Stimulated activated CD4-positive, alpha-beta T cell treated with anti-CD3 and anti-CD28 coated beads, Interleukin-15, amount 100 ng/mL, for 1 hour (primary cell): ENCODE results near the gene DRAP1.

Experiments
- DNase-seq, 2 donors: peaks; one replicate each; pipeline ENCODE4 v3.0.0-alpha.2; 2020; ENCODE audit warnings: low read depth in 1 of 2, low spot score in 1 of 2

DRAP1 gene

DNA sequence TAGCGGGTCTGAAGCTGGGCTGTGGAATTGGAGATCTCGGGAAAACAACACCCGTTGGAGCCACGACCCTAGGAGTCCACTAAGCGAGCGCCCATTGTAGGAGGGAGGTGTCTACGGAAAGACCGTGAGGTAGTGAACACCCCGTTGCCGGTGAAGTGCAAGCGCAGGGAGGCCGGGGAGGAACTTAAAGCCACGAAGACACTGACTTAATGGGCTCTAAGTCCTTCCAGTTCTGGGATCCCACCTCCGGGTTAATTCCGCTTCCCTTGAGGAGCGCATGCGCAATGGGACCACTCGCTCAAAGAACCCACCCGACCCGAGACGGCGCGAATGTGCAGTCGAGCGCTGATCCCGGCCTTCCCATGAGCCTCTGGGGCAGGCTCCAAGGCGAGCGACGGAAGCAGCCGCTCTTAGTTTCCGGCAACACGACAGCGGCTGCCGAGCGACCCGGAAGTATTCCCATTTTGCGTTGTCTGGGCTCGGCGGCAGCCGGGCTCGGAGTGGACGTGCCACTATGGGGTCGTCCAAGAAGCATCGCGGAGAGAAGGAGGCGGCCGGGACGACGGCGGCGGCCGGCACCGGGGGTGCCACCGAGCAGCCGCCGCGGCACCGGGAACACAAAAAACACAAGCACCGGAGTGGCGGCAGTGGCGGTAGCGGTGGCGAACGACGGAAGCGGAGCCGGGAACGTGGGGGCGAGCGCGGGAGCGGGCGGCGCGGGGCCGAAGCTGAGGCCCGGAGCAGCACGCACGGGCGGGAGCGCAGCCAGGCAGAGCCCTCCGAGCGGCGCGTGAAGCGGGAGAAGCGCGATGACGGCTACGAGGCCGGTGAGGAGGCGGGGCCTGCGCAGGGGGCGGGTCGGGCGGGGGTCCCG lies 42.3 kb downstream of the DRAP1 start, which contains the start of gene SART1:
SART1 (plus strand) TSS at position 468 of the 874 bp plus-strand sequence; CDS start at position 515, 47 bp downstream.
- peak; percentile 88 to 89 for DNase-seq

GRCh38 chr11:65962141-65962564 lies 42.9 kb downstream of the DRAP1 start:
- DNase-seq = no peak

GRCh38 chr11:65964906-65965305 lies 45.7 kb downstream of the DRAP1 start:
- DNase-seq = no peak

DNA sequence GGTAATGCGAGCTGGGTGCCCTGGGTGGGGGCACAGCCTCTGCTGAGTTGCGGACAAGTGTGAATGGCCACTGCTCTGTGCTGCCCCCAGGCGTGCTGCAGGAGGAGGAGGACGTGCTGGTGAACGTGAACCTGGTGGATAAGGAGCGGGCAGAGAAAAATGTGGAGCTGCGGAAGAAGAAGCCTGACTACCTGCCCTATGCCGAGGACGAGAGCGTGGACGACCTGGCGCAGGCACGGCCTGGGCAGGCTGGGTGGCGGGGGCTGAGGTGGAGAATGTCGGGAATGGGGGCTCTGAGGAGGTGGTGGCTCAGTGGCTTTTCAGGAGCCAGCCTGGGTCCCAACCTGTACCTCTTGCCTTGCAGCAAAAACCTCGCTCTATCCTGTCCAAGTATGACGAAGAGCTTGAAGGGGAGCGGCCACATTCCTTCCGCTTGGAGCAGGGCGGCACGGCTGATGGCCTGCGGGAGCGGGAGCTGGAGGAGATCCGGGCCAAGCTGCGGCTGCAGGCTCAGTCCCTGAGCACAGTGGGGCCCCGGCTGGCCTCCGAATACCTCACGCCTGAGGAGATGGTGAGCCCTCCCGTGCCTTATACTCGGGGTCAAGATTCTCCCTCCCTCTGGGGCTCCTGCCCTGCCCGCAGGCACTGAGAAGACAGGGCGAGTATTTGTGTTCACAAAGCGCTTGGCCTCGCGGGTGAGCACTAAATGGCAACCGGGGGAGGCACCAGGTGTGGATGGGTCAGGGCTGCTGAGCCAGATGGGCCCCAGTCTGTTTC lies 46.9 kb downstream of the DRAP1 start:
- no peak for DNase-seq

DNA sequence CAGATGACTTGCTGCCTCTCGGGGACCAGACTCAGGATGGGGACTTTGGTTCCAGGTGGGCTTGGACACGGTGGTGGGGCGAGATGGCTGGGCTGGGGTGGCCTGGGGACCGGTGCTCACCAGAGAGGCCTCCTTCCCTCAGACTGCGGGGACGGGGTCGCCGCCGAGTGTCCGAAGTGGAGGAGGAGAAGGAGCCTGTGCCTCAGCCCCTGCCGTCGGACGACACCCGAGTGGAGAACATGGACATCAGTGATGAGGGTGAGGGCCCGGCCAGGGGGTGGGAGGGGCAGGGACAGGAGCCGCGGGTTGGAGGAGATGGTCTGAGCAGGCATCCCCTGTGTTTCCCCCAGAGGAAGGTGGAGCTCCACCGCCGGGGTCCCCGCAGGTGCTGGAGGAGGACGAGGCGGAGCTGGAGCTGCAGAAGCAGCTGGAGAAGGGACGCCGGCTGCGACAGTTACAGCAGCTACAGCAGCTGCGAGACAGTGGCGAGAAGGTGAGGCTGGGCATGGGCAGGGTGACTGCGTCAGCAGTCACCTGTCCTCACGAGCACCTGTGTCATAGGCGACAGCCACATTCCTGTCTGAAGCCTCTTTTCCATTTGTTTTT lies 48.2 kb downstream of the DRAP1 start:
- DNase-seq = no peak

DNA sequence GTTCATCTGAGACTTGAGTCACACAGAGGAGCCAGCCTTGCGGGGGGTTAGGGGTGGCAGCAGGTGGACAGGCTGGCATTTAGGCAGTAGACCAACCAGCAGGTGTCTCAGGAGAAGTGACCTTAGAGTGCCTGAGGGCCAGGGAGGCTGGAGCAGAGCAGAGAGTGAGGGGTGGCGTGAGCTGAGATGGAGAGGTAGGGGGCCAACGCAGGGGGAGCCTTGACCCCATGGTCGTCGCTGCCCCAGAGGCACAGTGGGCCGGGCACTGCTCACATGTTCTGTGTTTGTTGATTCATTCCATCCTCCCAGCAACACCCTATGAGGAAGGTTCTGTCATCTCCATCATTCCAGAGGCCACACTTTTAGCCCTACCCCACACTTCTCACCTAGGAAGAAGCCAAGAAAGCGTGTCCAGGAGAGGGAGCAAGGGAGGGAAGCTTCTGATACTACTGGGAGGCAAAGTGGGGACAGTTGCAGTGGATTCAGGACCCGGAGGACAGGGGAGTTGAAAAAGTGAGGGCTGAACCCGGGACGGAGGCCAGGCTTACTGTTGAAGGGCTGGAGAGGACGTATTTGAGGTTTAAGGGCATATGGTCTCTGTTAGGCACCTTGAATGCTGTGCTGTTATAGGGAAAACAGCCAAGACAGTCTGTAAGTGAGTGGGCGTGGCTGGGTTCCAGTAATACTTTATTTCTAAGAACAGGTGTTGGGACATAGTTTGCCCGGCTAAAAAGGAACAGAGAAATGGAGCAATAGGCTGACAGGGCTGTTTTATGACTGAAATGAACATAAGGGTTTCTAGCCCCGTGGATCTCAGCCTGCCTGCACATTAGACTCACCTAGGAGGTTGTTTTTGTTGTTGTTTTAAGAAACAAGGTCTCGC lies 49.6 kb downstream of the DRAP1 start:
- no peak for DNase-seq
